GM19043 (cell line): ENCODE data around the gene C11orf42.
"Not testable (repeated sequence)": the region's sequence is repeated elsewhere in the genome, so short reads cannot be mapped to it uniquely, and the experiment has no call there.

Source experiments
- ATAC-seq: cut with Tn5 transposase; IDR thresholded peaks from one replicate; pipeline ENCODE4 v1.9.1; 2021; ENCODE audit warnings: low read depth; ENCODE audit not compliant: unreplicated experiment

Gene C11orf42

DNA sequence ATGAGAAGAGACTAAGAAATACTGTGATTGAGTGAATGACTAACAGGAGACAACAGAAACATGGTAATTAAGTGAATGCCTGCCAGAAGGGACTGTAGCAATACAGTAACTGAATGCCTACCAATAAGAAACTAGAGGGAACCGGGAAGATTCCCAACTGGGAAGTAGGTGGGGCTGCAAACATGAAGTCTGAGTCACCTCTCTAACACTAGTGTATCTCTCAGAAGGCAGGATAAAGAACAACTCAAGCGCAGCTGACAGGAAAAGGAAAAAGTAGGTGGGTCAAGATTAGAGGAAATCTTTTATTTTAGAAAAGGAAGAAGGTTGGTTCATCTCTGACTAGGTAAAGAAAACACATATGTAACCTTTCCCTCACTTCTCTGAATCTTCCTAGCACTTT lies 14.0 kb downstream of the C11orf42 start:
- ATAC-seq = no peak

DNA sequence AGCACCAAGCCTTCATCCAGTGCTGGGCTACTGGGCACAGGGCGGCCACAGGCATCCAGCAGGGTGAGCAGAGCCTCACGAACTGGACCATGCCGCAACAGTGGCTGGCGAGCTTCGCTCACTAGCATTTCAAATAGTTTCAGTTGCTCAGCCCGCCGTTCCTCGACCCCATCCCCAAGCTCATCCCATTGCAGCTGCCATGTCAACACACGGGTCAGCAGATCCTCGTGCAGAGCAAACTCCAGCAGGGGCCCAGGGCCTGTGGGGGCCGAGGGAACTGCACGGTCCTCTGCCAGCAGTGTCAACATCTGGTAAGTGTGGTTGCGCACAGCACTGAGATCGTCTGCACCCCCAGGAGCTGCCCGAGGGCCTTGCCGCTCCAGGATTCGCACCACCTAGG lies 18.5 kb downstream of the C11orf42 start:
- no peak for ATAC-seq

DNA sequence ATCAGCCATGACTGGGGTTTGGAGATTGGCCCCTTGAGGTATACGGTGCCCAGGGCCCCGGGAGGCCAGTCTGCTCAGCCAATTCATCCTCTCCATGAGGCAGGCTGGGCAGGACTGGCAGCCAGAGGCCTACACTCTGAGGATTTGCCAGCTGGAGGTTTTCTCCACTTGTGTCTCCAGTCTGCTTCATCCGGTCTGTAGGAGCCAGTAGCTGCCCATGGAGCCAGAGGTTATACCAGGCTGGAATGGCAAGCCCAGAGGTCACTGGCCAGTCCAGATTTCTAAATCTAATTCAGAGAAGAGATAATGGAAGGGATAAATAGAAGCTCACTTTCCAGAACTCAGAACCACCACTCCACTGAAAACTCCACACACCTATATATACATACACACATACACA lies 19.1 kb downstream of the C11orf42 start:
- no peak for ATAC-seq

DNA sequence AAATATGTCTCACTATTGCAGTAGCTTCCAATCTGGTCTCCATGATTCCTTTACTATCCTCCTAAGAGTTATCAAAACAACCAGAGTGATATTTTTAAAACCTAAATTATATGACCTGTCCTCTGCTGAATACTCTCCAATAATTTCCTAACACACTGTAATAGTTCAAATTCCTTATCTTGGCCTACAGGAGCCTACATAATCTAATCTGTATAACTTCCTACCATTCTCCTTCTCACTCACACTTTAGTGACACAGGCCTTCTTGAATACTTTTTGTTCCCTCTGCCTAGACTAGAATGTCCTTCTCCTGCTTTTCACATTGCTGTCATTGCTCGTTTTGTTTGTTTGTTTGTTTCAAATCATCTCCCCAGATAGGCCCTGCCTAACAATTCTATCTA lies 19.7 kb downstream of the C11orf42 start:
- no peak for ATAC-seq

DNA sequence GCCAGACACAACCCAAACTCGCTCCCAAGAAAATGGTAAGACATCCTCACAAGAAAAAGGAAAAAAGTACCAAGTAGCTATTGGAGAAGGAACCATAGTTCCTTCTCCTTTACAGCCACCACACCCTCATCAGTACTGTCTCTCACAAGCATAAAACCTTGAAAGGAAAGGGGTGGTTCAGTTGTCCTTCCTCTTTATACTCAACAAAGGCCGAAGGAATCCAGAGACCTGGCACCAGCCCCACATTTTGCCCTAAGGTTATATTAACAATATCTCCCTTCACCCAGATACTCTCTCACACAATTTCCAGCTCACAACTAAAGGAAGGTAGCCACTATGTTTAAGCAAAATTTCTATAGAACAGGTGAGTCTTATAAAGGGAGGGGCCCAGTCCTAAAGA lies 20.5 kb downstream of the C11orf42 start:
- no peak for ATAC-seq

DNA sequence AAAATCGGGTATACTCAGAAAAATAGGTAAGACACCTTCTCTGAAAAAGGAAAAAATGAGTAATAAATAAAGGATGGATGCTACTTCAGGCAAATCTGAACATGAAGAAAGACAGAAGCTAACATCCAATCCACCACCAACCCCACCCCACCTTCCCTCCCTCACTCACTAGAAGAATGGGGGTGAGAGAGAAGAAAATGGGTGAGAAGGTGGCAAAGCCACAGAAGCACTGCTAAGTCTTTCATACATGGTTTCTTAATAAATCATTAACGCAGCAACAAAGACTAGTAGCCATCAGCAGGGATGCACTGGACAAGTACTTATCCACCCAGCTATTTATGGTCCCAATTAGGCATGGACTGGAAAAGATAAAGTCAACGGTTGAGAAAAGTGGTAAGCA lies 23.2 kb downstream of the C11orf42 start:
- ATAC-seq = no peak

DNA sequence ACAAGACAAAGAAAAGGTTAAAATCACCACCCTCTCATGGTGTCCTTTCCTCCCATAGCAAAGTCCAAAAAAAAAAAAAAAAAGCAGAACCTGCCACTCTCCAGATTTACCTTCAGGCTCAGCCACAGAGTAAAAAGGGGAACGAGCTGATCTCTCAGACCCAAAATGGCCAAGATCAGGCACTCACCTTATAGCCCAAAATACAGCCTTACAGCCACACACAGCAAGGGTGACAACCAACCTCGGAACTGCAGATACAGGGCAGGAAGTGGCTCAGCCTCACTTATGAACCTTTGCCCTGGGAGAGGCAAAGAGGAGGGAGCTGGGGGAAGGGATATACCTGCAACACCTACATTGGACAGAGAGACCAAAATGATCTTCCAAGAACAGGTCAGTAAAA lies 24.6 kb downstream of the C11orf42 start:
- ATAC-seq = no peak

DNA sequence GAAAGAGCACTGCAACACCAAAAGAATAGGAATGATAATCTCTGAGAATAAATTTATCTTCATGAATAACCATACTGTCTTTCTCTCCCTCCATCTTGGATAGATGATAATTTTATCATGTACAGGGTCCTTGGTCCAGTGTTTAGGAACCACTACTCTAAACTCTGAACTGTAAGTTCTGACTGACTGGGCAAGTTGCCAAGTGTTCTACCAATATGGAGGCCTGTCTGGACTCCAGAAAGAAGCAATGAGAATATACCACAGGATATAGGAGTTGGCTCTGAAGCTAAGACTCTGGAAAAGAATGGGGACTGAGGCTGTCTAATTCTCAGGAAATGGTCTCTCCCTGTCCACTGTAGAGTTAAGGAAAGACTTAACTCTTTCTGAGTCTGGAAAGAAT lies 27.5 kb downstream of the C11orf42 start:
- ATAC-seq = no peak

DNA sequence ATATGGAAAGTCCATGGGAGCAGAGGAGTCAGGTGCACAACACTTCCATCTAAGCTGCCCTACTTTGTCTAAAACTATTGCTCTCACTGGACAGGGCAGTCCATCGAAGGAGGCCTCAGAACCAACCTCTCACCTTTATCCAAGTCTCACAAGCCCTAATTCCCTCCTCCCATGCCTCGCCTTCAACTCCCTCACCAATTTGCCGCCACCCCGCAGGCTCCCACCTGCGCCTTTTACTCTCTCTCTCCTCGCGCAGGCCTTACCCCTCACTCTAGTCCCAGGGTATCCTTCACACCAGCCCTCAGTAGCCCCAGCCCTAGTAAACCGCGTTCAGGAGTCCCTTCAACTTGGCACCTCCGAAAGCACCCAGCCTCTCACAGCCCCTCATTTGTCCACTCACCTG lies 28.6 kb downstream of the C11orf42 start:
- ATAC-seq = no peak

DNA sequence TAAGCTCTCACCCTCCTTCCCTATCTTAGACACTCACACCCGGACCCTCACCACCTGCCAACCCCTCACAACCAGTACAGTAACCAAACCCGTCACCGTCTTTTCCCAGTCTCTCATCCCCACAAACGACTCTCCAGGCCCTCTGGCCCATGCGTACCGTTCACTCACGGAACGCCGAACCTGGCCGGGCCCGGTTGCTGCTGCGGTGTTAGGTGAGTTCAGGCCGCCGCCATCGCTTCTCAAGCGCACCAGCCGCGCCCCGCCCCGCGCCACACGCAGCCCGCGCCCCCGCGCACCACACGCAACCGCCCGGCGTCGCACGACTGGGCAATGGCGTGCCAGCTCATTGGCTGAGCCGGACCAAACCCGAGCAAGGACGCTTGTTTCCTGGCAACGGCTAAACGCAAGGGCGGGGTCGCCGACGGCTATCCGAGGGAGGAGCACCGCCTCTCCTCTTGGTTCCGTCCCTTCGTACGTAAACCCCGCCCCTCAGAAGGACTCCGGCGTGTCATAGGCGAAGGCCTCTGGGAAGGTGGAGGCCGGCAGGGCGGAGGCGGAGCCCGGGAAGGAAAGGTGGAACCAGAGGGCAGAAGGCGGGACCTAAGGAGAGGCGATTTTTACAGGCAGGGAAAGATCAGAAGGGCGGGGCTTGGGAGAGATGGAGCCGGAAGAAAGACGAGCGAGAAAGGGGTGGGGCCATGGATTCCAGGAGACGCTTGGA lies 29.2 kb downstream of the C11orf42 start, which contains the start of gene FHIP1B:
TSS of gene FHIP1B (minus strand) at position 250 of the 721 bp plus-strand sequence. CDS start 10,120 bp downstream, outside the sequence.
- ATAC-seq = peak; percentile 90

DNA sequence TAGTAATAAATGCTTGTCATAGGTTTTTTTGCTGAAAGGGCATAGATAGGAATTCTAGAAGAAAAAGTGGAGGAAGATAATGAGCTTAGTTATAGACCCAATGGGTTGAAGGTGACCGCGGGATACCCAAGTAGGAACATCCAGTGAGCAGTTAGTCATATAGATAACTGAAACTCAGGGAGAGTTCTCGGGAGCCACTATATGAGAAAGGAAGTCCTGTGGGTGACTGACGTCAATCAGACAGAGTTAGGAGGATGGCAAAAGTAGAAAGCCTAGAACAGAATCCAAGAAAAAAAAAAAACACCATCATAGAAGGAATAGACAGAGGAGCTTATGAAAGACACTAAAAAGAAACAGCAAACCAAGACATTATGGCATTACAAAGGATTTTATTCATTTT lies 31.9 kb downstream of the C11orf42 start:
- no peak for ATAC-seq

DNA sequence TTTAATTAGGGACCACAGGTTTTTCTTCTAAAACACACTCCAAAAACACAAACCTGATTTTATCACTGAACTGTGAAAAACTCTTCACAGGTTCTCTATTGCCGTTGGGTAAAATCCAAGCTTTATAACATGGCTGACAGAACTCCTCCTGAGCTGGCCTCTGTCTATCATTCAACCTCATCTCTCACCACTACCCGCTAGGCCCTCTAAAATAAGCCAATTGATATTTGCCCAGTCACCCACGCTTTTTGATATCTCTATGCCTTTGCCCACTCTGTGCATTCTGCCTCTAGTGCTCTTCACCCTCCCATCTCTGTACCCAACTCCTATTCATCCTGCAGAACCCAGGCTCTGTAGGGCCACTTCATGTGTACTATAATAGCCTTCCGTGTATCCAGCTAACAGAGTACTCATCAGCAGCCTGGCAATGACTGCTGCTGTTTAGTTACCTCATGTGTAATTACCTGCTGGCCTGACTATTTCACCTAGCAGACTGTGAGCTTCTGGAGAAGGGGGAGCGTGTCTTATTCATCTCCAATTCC lies 32.5 kb downstream of the C11orf42 start:
- ATAC-seq = no peak

DNA sequence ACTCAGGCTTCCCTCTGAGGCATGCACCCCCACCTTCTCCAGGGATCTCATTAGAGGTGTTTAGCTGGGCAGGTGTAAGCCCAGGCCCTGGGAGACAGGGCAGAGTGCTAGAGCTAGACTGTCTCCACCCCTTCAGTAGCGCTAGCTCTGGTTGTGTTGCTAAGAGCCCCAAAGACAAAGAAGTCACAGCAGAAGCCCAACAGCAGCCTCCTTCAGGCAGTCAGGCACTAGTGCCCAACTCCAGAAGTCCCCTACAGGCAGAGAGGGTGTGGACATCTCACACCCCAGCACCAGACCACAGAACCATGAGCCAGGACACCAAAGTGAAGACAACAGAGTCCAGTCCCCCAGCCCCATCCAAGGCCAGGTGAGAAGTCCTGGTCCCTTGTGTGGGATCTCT lies 33.5 kb downstream of the C11orf42 start, which contains the start of gene CNGA4:
TSS of gene CNGA4 (plus strand) at position 188 of the 400 bp plus-strand sequence. CDS start at position 306, 118 bp downstream.
- no peak for ATAC-seq

DNA sequence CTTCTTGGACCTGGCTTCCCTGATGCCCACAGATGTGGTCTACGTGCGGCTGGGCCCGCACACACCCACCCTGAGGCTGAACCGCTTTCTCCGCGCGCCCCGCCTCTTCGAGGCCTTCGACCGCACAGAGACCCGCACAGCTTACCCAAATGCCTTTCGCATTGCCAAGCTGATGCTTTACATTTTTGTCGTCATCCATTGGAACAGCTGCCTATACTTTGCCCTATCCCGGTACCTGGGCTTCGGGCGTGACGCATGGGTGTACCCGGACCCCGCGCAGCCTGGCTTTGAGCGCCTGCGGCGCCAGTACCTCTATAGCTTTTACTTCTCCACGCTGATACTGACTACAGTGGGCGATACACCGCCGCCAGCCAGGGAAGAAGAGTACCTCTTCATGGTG lies 34.8 kb downstream of the C11orf42 start:
- ATAC-seq = no peak

DNA sequence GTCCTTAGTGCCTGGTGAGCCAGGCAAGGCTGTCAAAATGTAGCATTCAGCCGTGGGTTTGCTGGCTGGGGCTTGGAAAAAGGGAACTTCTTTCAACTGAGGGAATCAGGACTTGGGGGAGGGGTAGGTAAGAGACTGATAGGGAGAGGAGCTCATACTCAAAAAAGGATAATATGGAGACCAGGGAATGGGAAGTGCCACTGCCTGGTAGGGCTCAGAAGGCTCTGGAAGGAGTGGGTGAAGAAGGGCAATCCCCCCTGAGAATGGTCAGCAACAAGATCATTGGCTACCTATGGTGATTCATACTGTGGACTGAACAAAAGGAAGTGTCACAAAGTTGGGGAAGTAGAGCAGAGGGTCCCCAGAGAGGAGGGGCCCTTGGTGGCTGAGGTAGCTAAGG lies 35.4 kb downstream of the C11orf42 start:
- ATAC-seq = no peak

DNA sequence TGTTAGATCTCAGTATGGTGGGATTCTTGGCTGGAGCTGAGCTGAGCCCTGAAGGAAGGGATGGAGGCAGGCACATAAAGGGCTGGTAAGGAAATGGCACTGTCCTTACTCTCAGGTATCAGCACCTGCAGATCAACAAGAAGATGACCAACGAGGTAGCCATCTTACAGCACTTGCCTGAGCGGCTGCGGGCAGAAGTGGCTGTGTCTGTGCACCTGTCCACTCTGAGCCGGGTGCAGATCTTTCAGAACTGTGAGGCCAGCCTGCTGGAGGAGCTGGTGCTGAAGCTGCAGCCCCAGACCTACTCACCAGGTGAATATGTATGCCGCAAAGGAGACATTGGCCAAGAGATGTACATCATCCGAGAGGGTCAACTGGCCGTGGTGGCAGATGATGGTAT lies 36.0 kb downstream of the C11orf42 start:
- ATAC-seq = no peak

DNA sequence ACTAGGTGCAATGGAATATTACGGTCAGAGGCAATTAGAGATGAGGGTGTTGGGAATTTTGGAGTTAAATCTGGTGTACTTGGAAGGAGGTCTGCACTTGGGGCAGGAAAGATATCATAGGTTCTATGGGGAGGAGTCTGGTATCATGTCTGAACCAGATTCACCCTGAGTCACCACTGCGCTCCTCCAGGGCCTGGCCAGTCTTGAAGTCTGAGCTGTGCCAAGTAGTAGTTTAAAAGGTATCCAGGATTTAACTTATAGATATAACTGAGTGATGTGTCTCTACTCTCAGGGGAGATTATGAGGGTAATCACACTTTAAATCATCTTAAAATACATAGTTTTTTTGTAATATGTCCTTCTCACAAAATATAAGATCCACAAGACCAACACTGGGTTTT lies 40.2 kb downstream of the C11orf42 start:
- ATAC-seq = no peak

DNA sequence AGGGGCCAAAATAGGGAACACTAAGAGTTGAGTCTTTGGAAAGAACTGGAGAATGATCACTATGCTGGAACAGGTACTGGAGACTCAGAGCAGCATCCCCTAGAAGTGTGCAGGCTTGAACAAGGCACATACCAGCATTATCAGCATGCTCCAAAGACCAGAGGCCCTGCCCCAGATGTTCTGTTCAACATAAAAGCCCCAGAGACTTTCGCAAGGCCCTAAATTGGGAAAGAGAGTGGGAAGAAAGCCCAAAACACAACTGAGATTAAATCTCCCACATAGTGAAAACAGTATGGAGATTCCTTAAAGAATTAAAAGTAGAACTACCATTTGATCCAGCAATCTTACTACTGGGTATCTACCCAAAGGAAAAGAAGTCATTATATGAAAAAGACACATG lies 42.9 kb downstream of the C11orf42 start:
- ATAC-seq = no peak

DNA sequence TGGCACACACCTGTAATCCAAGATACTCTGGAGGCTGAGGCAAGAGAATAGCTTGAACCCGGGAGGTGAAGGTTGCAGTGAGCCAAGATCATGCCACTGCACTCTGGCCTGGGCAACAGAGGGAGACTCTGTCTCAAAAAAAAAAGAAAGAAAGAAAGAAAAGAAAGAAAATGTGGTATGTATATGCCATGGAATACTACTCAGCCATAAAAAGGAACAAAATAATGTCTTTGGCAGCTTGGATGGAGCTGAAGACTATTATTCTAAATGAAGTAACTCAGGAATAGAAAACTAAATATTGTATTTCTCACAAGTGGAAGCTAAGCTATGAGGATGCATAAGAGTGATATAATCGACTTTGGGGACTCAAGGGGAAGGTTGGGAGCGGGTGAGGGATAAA lies 43.5 kb downstream of the C11orf42 start:
- ATAC-seq = not testable (repeated sequence)

DNA sequence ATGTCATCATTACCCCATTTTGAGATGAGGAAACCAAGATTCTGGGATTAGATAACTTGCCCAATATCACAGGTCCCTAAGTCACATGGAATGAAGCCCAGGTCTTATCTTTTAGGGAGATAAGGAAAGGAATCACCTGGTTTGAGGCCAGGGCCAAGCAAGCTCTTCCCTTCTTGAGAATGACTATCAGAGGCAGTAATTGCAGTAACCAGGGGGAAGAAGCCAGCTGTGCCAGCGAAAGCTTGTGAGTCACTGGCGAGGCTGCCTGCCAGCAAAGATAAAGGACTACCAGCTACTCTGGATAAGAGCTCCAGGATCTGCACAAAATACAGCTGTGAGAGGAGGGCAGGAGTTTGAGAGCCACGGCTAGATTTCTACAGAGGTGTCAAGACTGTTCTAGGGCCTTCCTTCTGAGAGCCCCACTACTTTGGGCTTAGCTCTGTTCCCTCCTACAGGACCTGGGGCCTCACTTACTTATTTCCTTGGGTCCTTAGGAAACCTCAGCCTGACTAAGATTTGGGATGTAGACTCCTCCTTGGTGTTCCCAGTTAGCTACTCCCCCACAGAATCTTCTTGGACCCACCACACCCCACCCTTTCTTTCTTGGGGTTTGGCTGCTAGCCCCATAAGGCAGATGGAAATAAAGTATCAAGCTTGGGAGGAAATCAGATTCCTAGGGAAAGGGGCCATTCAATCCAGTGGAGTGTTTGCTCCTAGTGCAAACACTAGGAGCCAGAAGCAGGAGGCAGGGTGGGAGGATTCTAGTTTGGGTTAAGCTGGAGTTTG lies 44.6 kb downstream of the C11orf42 start:
- ATAC-seq = no peak

DNA sequence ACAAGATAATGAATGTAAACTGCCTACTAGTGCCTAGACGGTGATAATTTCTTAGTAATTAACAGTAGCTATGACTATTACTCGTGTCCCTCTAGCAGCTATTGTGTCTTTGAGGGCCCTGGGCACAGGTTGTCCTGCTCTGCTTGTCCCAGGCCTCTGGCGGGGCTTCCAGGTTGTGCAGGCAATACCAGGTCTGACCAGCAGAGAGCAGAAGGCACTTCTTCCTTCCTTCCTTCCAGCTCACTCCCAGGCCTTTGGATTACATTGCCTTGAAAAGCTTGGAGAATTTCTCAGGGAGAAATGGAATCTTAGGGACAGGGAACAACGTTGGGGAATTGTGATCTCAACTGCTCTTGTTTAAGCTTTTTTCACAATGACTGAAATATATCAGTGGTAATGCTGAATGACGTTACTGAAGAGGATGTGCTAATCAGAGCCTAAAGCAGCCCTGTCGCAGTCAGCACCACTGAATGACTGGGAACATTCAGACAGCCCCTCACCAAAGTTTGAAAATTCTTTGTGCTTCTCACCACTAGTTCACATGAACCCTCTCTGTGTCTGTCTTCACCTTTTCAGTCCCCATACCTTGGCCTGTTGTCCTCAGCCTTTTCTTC lies 45.9 kb downstream of the C11orf42 start:
- peak; percentile 61 for ATAC-seq
